HEK293 (cell line): ENCODE measurements around the gene THUMPD3.
A peak's percentile ranks its signal among the peaks of the same experiment; 100 is the strongest.

Source experiments
- GLIS1 ChIP-seq: fragments of 450-650 bp; formaldehyde crosslinking; IDR thresholded peaks from 2 replicates; pipeline ENCODE4 v1.5.1; 2016; ENCODE audit warnings: missing biosample characterization, missing genetic modification characterization
- KLF17 ChIP-seq: fragments of 450-650 bp; formaldehyde crosslinking; IDR thresholded peaks from 2 replicates; pipeline ENCODE4 v1.5.1; 2016; ENCODE audit warnings: missing biosample characterization, missing genetic modification characterization
- OVOL3 ChIP-seq: fragments of 450-650 bp; formaldehyde crosslinking; IDR thresholded peaks from 2 replicates; pipeline ENCODE4 v1.5.1; 2016; ENCODE audit warnings: missing biosample characterization, missing genetic modification characterization
- REST ChIP-seq: fragments of 450-650 bp; formaldehyde crosslinking; IDR thresholded peaks from 2 replicates; pipeline ENCODE4 v1.5.1; 2016; ENCODE audit warnings: missing biosample characterization, missing genetic modification characterization
- ZBTB1 ChIP-seq: fragments of 450-650 bp; formaldehyde crosslinking; IDR thresholded peaks from 2 replicates; pipeline ENCODE4 v1.5.1; 2016; ENCODE audit warnings: missing biosample characterization, missing genetic modification characterization
- ZFHX2 ChIP-seq: fragments of 450-650 bp; formaldehyde crosslinking; conservative IDR thresholded peaks from 2 replicates; pipeline ENCODE4 v1.5.1; 2016; ENCODE audit warnings: missing biosample characterization, missing genetic modification characterization
- ZNF280C ChIP-seq: fragments of 450-650 bp; formaldehyde crosslinking; IDR thresholded peaks from 2 replicates; pipeline ENCODE4 v1.5.1; 2016; ENCODE audit warnings: missing biosample characterization, missing genetic modification characterization
- ZNF292 ChIP-seq: fragments of 450-650 bp; formaldehyde crosslinking; IDR thresholded peaks from 2 replicates; pipeline ENCODE4 v1.5.1; 2016; ENCODE audit warnings: low read depth, missing biosample characterization, missing genetic modification characterization, borderline replicate concordance
- ZNF398 ChIP-seq: fragments of 450-650 bp; formaldehyde crosslinking; IDR thresholded peaks from 2 replicates; pipeline ENCODE4 v1.5.1; 2017; ENCODE audit warnings: missing biosample characterization, missing genetic modification characterization
- ZNF514 ChIP-seq: fragments of 450-650 bp; formaldehyde crosslinking; IDR thresholded peaks from 2 replicates; pipeline ENCODE4 v1.5.1; 2016; ENCODE audit warnings: missing biosample characterization, missing genetic modification characterization
- ZNF548 ChIP-seq: fragments of 450-650 bp; formaldehyde crosslinking; IDR thresholded peaks from 2 replicates; pipeline ENCODE4 v1.5.1; 2016; ENCODE audit warnings: missing biosample characterization, missing genetic modification characterization
- ZNF558 ChIP-seq: fragments of 450-650 bp; formaldehyde crosslinking; IDR thresholded peaks from 2 replicates; pipeline ENCODE4 v1.5.1; 2016; ENCODE audit warnings: missing biosample characterization, missing genetic modification characterization
- ZNF561 ChIP-seq: fragments of 450-650 bp; IDR thresholded peaks from 2 replicates; pipeline ENCODE4 v1.5.1; 2018; ENCODE audit warnings: missing biosample characterization, missing genetic modification characterization, borderline replicate concordance
- ZNF585B ChIP-seq: fragments of 450-650 bp; formaldehyde crosslinking; IDR thresholded peaks from 2 replicates; pipeline ENCODE4 v1.5.1; 2016; ENCODE audit warnings: missing biosample characterization, missing genetic modification characterization
- ZNF621 ChIP-seq: fragments of 450-650 bp; formaldehyde crosslinking; IDR thresholded peaks from 2 replicates; pipeline ENCODE4 v1.5.1; 2017; ENCODE audit warnings: missing biosample characterization, missing genetic modification characterization
- ZNF654 ChIP-seq: fragments of 450-650 bp; formaldehyde crosslinking; IDR thresholded peaks from 2 replicates; pipeline ENCODE4 v1.5.1; 2016; ENCODE audit warnings: low read depth, missing biosample characterization, missing genetic modification characterization
- TF ChIP-seq, protein P1 (sequence below): fragments of 450-650 bp; formaldehyde crosslinking; IDR thresholded peaks from 2 replicates; pipeline ENCODE4 v1.5.1; 2016; ENCODE audit warnings: missing biosample characterization, missing genetic modification characterization
- TF ChIP-seq, protein P2 (sequence below): fragments of 450-650 bp; formaldehyde crosslinking; IDR thresholded peaks from 2 replicates; pipeline ENCODE4 v1.5.1; 2017; ENCODE audit warnings: missing biosample characterization, missing genetic modification characterization
- TF ChIP-seq, protein P3 (sequence below): fragments of 450-650 bp; formaldehyde crosslinking; IDR thresholded peaks from 2 replicates; pipeline ENCODE4 v1.5.1; 2016; ENCODE audit warnings: missing biosample characterization, missing genetic modification characterization, borderline replicate concordance

Gene THUMPD3

DNA sequence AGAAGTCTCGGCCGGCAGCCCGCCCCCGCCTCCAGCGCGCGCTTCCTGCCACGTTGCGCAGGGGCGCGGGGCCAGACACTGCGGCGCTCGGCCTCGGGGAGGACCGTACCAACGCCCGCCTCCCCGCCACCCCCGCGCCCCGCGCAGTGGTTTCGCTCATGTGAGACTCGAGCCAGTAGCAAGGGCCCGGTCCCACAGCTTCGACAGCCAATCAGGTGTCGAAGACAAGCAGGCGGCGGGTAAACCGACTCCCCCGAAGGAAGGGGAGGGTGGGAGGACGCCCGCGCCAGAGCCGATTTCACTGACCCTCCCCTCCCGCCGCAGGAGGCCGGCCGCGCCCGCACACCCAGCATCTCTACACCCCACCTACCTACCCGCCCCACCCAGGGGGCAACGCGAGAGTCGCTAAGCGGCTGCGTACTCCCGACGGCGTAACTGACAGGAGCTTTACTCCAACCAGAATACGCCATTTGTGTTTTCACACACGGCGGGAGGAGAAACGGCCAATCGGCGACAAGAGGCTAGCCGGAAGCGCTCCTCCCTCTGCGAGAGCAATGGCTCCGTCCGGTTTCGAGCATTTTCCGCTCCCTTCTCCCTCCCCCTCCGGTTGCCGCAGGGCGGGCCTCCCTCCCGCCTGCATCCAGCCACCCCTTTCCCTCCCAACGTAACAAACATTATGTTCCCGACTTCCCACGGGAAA is 33.9 kb downstream of the THUMPD3 start (continued):
- TF ChIP-seq KLF17 (tag by site-specific recombination) (no peak; the same call in 1 of the 2 replicates), ZNF561 (peak; percentile 68), ZNF558 (tag by site-specific recombination) (no peak), ZFHX2 (peak; percentile 90), ZNF398 (tag by site-specific recombination) (peak; percentile 95), OVOL3 (tag by site-specific recombination) (no peak), ZNF654 (tag by site-specific recombination) (no peak), ZNF548 (no peak), ZNF585B (tag by site-specific recombination) (no peak), ZNF292 (no peak), REST (0 out of 2 replicates have a peak, but pooled peaks have one; percentile 28), ZBTB1 (no peak; the same call in 1 of the 2 replicates), ZNF514 (tag by site-specific recombination) (no peak), ZNF280C (no peak), GLIS1 (tag by site-specific recombination) (peak; percentile 96), ZNF621 (tag by site-specific recombination) (no peak)
- TF ChIP-seq, protein P1, sequence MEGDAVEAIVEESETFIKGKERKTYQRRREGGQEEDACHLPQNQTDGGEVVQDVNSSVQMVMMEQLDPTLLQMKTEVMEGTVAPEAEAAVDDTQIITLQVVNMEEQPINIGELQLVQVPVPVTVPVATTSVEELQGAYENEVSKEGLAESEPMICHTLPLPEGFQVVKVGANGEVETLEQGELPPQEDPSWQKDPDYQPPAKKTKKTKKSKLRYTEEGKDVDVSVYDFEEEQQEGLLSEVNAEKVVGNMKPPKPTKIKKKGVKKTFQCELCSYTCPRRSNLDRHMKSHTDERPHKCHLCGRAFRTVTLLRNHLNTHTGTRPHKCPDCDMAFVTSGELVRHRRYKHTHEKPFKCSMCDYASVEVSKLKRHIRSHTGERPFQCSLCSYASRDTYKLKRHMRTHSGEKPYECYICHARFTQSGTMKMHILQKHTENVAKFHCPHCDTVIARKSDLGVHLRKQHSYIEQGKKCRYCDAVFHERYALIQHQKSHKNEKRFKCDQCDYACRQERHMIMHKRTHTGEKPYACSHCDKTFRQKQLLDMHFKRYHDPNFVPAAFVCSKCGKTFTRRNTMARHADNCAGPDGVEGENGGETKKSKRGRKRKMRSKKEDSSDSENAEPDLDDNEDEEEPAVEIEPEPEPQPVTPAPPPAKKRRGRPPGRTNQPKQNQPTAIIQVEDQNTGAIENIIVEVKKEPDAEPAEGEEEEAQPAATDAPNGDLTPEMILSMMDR (tag by site-specific recombination) = no peak
- TF ChIP-seq, protein P2, sequence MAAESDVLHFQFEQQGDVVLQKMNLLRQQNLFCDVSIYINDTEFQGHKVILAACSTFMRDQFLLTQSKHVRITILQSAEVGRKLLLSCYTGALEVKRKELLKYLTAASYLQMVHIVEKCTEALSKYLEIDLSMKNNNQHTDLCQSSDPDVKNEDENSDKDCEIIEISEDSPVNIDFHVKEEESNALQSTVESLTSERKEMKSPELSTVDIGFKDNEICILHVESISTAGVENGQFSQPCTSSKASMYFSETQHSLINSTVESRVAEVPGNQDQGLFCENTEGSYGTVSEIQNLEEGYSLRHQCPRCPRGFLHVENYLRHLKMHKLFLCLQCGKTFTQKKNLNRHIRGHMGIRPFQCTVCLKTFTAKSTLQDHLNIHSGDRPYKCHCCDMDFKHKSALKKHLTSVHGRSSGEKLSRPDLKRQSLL = 0 out of 2 replicates have a peak, but pooled peaks have one; percentile 30
- TF ChIP-seq, protein P3, sequence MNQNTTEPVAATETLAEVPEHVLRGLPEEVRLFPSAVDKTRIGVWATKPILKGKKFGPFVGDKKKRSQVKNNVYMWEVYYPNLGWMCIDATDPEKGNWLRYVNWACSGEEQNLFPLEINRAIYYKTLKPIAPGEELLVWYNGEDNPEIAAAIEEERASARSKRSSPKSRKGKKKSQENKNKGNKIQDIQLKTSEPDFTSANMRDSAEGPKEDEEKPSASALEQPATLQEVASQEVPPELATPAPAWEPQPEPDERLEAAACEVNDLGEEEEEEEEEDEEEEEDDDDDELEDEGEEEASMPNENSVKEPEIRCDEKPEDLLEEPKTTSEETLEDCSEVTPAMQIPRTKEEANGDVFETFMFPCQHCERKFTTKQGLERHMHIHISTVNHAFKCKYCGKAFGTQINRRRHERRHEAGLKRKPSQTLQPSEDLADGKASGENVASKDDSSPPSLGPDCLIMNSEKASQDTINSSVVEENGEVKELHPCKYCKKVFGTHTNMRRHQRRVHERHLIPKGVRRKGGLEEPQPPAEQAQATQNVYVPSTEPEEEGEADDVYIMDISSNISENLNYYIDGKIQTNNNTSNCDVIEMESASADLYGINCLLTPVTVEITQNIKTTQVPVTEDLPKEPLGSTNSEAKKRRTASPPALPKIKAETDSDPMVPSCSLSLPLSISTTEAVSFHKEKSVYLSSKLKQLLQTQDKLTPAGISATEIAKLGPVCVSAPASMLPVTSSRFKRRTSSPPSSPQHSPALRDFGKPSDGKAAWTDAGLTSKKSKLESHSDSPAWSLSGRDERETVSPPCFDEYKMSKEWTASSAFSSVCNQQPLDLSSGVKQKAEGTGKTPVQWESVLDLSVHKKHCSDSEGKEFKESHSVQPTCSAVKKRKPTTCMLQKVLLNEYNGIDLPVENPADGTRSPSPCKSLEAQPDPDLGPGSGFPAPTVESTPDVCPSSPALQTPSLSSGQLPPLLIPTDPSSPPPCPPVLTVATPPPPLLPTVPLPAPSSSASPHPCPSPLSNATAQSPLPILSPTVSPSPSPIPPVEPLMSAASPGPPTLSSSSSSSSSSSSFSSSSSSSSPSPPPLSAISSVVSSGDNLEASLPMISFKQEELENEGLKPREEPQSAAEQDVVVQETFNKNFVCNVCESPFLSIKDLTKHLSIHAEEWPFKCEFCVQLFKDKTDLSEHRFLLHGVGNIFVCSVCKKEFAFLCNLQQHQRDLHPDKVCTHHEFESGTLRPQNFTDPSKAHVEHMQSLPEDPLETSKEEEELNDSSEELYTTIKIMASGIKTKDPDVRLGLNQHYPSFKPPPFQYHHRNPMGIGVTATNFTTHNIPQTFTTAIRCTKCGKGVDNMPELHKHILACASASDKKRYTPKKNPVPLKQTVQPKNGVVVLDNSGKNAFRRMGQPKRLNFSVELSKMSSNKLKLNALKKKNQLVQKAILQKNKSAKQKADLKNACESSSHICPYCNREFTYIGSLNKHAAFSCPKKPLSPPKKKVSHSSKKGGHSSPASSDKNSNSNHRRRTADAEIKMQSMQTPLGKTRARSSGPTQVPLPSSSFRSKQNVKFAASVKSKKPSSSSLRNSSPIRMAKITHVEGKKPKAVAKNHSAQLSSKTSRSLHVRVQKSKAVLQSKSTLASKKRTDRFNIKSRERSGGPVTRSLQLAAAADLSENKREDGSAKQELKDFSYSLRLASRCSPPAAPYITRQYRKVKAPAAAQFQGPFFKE (tag by site-specific recombination) = no peak
